Measurements from ENCODE around the gene CDK5RAP2.

DNA sequence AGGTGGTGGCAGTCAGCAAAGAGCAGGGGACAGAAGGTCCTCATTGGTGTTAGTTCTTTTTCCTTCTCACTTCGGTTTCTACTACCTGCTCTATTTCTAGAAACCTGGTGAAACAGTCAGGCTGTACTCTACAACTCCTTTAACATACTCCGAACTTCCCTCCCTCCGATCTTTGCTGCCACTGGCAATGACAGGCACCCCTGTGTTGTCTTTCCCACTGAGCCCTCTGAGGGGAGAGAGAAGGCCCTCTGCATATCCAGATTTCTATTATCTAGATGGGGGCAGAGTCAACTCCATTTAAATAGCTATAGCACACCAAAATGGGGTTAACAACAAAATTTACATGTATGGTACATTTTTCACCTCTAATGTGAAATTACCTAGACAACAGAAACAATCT is 123.7 kb downstream of the CDK5RAP2 start:
- TF ChIP-seq POLR2AphosphoS5 (IDR thresholded peaks at IDR 0.05): no peak
- TF ChIP-seq, protein P1, sequence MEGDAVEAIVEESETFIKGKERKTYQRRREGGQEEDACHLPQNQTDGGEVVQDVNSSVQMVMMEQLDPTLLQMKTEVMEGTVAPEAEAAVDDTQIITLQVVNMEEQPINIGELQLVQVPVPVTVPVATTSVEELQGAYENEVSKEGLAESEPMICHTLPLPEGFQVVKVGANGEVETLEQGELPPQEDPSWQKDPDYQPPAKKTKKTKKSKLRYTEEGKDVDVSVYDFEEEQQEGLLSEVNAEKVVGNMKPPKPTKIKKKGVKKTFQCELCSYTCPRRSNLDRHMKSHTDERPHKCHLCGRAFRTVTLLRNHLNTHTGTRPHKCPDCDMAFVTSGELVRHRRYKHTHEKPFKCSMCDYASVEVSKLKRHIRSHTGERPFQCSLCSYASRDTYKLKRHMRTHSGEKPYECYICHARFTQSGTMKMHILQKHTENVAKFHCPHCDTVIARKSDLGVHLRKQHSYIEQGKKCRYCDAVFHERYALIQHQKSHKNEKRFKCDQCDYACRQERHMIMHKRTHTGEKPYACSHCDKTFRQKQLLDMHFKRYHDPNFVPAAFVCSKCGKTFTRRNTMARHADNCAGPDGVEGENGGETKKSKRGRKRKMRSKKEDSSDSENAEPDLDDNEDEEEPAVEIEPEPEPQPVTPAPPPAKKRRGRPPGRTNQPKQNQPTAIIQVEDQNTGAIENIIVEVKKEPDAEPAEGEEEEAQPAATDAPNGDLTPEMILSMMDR (IDR thresholded peaks at IDR 0.05 in 8 of 11, conservative IDR thresholded peaks at IDR 0.05 in 3 of 11): no peak
- TF ChIP-seq POLR2A (IDR thresholded peaks at IDR 0.05): no peak

All from spleen (tissue), 7 donors.